Stimulated activated naive CD8-positive, alpha-beta T cell treated with anti-CD3 and anti-CD28 coated beads, Interleukin-15, Interleukin-2, amounts not matched to agents 100 ng/mL and 50 ng/mL, for 24 hours (primary cell): ENCODE measurements around the gene SNAP25.

Source experiments
- H3K27ac Mint-ChIP-seq: one replicate; pipeline ENCODE4 v1.8.0; 2021; ENCODE audit warnings: mild to moderate bottlenecking, mixed read lengths
- H3K27me3 Mint-ChIP-seq: one replicate; pipeline ENCODE4 v1.8.0; 2021; ENCODE audit warnings: mixed read lengths
- H3K36me3 Mint-ChIP-seq: one replicate; pipeline ENCODE4 v1.8.0; 2021; ENCODE audit warnings: low read depth, mixed read lengths
- H3K4me1 Mint-ChIP-seq: one replicate; pipeline ENCODE4 v1.8.0; 2021; ENCODE audit warnings: low read depth, mixed read lengths
- H3K4me3 Mint-ChIP-seq: one replicate; pipeline ENCODE4 v1.8.0; 2021; ENCODE audit warnings: mild to moderate bottlenecking, mixed read lengths
- H3K9me3 Mint-ChIP-seq: one replicate; pipeline ENCODE4 v1.8.0; 2021; ENCODE audit warnings: mixed read lengths

Gene SNAP25

DNA sequence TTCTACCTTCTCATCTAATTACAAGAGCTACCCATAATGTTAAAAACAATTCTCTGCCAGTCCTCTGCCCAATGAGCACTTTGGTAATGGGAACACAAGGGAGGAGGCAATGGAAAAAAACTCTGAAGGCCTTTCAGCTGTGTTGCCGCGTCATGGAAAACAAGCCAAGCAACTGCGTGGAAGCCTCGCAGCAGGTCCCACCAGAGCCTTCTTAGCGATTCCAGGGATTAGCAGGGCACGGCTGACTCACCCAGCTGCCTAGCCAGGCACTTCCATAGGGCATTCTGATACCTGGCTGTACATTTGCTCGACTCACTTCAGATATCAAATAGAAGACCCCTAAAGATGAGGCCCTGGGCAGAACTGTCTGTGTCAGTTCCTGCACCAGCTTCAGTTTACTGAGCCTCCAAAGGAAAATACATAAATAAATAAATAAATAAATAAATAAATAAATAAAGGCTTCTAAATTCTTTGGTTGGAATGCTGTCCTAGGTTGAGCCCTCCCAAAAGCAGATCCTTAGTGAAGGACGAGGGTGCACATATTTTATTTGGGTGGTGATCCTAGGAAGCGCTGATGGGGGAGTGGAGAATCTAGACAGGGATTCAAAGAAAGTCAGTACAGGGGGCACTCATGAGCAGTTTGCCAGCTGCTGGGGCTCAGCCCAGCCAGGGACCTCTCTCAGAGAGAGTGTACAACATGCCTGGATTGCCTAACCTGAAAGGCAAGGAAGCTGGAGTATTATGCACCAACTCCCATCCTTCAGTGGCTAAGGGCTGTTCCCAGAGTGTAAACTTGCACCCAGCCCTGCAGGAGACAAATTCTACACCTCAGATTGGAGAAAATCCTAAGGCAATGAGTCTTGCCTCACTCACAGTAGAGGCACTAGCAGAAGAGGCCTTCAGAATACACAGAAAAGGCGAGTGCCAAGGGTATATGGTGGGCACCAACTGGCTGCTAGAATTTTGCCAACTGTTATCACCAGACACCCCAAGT, 18.2 kb downstream of the SNAP25 start:
- Mint-ChIP-seq H3K27me3 (no peaks in the 10 kb centered on the region), H3K27ac (no peak overlapping the region), H3K36me3 (no peaks in the 10 kb centered on the region), H3K4me3 (no peak overlapping the region), H3K4me1 (no peaks in the 10 kb centered on the region), H3K9me3 (no peaks in the 10 kb centered on the region)

DNA sequence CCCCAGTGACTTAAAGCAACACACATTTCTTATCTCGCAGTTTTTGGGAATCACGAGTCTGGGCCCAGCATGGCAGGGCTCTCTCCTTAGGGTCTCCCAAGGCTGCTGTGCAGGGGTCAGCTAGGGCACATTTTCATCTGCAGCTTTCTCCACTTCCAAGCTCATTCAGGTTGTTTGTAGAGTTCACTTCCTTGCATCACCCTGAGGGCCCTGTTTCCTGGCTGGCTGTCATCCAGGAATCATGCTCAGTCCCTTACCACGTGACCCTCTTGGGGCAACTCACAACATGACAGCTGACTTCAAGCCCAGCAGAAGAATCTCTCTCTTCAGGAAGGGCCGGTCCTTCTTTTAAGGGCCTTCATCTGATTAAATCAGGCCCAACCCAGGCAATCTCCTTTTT, 21.3 kb downstream of the SNAP25 start:
- H3K4me1 Mint-ChIP-seq = no peaks in the 10 kb centered on the region
- H3K9me3 Mint-ChIP-seq = no peaks in the 10 kb centered on the region
- no peaks in the 10 kb centered on the region for H3K36me3 Mint-ChIP-seq
- H3K4me3 Mint-ChIP-seq = no peak overlapping the region
- no peaks in the 10 kb centered on the region for H3K27me3 Mint-ChIP-seq
- H3K27ac Mint-ChIP-seq = no peak overlapping the region

DNA sequence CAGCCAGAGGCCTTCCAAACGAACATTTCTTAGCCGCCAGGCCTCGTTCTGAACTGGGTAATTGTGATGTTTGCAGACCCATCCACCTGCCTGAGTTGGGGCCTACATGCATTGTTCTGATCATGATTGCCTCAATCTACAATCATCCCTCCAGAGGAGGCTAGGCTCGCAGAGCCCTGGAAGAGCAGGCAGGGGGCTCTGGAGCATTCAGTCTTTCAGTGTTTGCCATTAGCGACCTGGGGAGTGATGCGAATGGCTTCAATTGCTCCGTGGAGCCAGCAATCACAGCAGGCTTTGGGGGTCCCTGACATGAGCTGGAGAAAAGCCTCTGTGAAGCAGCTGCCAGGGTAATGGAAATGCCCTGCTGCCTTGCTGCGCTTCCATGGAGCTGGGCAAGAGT, 22.0 kb downstream of the SNAP25 start:
- Mint-ChIP-seq H3K9me3 (no peaks in the 10 kb centered on the region), H3K4me3 (no peak overlapping the region), H3K4me1 (no peaks in the 10 kb centered on the region), H3K27ac (no peak overlapping the region), H3K27me3 (peaks cover 3% of the 10 kb centered on the region), H3K36me3 (no peaks in the 10 kb centered on the region)

DNA sequence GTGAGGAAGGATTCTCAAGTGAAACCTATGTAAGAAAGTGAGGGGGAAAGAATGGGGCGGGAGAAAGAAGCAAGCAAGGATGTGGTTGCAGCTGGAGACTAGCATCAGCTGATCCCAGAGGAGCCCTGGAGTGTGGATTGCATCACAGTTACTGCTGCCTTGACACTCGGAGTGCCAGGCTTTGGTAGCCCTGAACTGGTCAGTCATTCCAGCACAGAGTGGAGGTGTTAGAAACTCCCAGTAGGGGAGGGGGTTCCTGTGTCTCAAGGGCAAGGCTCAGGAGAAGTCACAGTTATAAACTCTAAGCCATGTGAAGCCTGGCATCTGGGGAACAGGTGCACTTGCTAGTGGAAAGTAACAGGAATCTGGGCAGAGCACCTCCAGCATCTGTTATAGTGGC, 23.5 kb downstream of the SNAP25 start:
- H3K9me3 Mint-ChIP-seq = no peaks in the 10 kb centered on the region
- no peak overlapping the region for H3K27ac Mint-ChIP-seq
- H3K4me1 Mint-ChIP-seq = no peaks in the 10 kb centered on the region
- H3K36me3 Mint-ChIP-seq = no peaks in the 10 kb centered on the region
- no peak overlapping the region for H3K4me3 Mint-ChIP-seq
- peaks cover 3% of the 10 kb centered on the region for H3K27me3 Mint-ChIP-seq

DNA sequence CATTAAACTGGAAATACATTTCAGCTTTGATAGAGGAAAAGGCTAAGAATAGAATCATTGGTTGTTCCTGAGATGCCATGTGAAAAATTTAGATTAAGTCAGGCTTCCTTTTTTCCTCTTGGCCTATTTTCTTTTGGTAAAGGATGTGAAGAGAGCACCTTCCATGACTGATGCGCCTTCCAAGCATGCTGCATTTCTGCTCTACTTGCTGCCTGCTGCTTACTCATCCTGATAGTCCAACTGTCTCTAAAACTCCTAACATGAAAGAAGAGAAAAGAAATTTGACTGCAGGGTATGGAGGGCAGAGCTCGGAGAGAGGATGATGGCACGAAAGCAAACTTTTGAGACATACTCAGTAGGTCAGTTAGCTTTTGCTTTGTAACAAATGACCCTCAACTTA, 28.8 kb downstream of the SNAP25 start:
- no peaks in the 10 kb centered on the region for H3K4me1 Mint-ChIP-seq
- H3K9me3 Mint-ChIP-seq = no peaks in the 10 kb centered on the region
- H3K27ac Mint-ChIP-seq = no peak overlapping the region
- no peak overlapping the region for H3K4me3 Mint-ChIP-seq
- H3K27me3 Mint-ChIP-seq = peaks cover 3% of the 10 kb centered on the region
- H3K36me3 Mint-ChIP-seq = no peaks in the 10 kb centered on the region

DNA sequence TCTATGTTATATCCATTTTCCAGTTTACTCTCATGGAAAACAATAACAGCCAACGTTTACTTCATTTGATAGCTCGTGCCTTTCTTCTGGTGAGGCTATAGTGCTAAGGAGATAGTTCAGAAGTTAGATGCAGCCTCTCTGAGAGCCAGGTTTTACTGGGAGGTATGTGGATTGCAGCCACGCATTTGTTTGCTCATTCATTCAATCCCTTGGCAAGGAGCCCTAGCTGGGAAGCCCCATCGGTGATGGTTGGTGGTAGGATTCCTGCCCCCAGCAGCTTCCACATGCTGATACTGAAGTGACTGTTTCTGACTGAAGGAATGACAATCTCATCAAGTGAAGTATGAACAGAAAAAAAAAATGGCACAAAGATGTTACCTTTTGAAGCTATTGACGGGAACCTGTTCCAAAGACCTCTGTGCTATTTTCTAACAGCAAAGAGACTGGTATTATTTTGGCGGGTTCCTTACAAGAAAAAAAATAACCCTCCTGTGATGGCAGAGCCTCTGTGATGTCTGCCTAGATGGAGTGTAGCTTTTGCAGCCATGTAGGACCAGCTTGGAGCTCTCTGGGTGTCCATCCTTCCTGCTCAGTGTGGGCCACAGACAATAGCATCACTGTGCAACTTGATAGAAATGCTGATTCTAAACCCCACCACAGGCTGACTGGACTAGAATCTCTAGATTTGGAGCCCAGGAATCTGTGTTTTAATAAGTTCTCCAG, 30.6 kb downstream of the SNAP25 start:
- Mint-ChIP-seq H3K9me3 (no peaks in the 10 kb centered on the region), H3K4me1 (no peaks in the 10 kb centered on the region), H3K4me3 (no peak overlapping the region), H3K27me3 (peaks cover 3% of the 10 kb centered on the region), H3K27ac (no peak overlapping the region), H3K36me3 (no peaks in the 10 kb centered on the region)

DNA sequence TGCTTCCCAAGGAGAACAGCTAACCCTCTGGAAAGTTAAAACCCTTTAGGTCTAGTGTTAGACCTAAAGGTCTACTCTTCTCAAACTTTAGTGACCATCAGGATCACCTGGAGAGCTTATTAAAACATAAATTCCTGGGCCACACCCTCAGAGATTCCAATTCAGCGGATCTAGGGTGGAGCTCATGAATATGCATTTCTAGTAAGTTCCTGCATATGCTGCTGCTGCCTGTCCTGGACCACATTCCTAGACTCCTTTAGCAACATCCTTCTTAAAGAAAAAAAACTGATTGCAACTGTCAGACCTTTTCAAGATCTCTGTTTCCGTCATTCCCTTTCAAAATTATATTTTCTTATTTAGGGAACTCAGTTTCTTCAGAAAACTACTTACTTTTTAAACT, 31.2 kb downstream of the SNAP25 start:
- H3K4me1 Mint-ChIP-seq = no peaks in the 10 kb centered on the region
- H3K27me3 Mint-ChIP-seq = peaks cover 4% of the 10 kb centered on the region
- no peak overlapping the region for H3K27ac Mint-ChIP-seq
- no peaks in the 10 kb centered on the region for H3K9me3 Mint-ChIP-seq
- no peaks in the 10 kb centered on the region for H3K36me3 Mint-ChIP-seq
- H3K4me3 Mint-ChIP-seq = no peak overlapping the region

DNA sequence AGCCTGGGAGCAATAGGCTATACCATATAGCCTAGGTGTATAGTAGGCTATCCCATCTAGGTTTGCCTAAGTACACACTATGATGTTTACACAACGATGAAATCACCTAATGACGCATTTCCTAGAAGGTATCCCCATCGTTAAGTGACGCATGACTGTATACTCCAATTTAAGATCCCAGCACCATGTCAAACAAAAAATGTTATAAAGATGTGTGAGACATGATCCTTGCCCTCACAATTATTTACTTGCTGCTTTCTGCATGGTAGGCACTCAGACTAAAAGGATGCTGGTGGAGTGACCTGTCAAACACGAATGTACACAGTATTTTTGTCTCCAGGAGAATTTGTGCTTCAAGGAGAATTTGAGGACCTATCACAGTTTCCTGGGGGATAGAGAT, 32.3 kb downstream of the SNAP25 start:
- Mint-ChIP-seq H3K36me3 (no peaks in the 10 kb centered on the region), H3K4me1 (no peaks in the 10 kb centered on the region), H3K27ac (no peak overlapping the region), H3K4me3 (no peak overlapping the region), H3K27me3 (peaks cover 6% of the 10 kb centered on the region), H3K9me3 (no peaks in the 10 kb centered on the region)

DNA sequence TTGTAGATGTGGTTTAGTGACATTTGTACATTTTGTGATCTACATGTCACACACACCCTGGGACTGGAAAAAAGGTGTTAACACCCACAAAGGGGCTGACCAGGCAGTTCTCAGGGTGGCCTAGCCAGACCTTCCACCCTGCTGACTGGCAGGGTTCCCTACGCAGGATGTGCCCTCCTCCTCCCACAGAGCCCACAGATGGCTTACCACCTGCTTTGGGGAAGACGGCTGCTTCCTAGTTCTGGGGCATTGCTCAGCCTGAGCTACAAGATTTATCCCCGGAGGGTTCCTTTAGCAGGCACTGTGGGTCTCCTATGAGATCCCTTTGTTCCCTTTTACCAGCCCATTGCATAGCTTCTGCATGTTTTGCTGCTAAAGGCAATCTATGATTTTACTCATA, 35.1 kb downstream of the SNAP25 start:
- Mint-ChIP-seq H3K36me3 (no peaks in the 10 kb centered on the region), H3K4me1 (no peaks in the 10 kb centered on the region), H3K27me3 (peaks cover 6% of the 10 kb centered on the region), H3K27ac (no peak overlapping the region), H3K4me3 (no peak overlapping the region), H3K9me3 (no peaks in the 10 kb centered on the region)

DNA sequence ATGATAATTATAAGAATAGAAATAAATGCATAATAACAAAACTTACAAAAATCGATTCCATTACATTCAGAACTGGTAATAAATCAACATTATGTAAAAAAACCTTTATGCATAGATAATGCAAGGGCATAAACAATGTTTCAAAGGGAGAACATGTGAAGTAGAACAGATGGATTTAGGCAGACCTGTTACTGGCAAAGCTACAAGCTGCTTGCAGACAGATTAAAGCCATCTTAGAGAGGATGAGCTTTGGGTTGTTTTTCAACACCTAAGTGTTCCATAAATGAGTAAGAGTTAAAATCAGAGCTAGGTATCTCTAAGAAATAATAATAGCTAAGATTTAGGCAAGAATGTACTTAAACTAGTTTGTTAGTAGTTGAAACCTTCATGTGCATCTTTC, 37.2 kb downstream of the SNAP25 start:
- Mint-ChIP-seq H3K9me3 (no peaks in the 10 kb centered on the region), H3K4me1 (no peaks in the 10 kb centered on the region), H3K27me3 (peaks cover 6% of the 10 kb centered on the region), H3K4me3 (no peak overlapping the region), H3K36me3 (no peaks in the 10 kb centered on the region), H3K27ac (no peak overlapping the region)

DNA sequence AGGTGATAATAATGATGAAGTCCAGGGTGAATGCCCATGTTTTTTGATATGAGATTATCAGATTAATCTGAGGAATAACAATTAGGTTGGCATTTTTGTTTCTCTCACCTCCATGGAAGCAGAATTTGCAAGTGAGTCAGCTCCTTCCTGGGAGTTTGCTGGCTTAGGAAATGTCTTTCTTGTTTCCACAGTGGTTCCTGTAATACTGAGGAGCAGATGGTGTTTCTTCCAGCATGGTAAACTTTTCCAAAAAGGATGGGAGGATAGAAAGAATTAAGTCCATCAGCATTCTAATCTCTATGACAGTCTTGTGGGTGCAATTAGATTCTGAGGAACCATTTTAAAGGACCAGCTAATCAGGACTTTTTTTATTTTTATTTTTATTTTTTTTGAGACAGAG, 40.5 kb downstream of the SNAP25 start:
- no peak overlapping the region for H3K27ac Mint-ChIP-seq
- no peak overlapping the region for H3K4me3 Mint-ChIP-seq
- peaks cover 6% of the 10 kb centered on the region for H3K27me3 Mint-ChIP-seq
- no peaks in the 10 kb centered on the region for H3K9me3 Mint-ChIP-seq
- no peaks in the 10 kb centered on the region for H3K4me1 Mint-ChIP-seq
- H3K36me3 Mint-ChIP-seq = no peaks in the 10 kb centered on the region

DNA sequence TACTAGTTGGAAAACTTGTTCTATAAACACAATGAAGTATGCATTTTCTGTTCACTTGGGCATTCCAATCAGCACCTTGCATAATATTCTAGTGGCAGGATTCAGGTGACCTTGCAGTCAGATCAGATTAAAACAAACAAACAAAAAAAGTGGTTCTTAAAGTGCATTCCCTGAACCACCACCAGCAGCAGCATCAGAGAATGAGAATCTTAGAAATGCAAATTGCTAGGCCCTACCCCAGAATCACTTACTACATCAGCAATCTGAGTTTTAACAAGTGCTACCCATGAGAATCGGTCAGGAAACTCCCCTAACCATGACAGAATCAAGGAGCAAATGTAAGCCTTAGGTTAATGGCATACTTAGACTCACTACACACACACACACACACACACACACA, 41.7 kb downstream of the SNAP25 start:
- H3K27ac Mint-ChIP-seq = no peak overlapping the region
- H3K9me3 Mint-ChIP-seq = no peaks in the 10 kb centered on the region
- peaks cover 4% of the 10 kb centered on the region for H3K27me3 Mint-ChIP-seq
- H3K36me3 Mint-ChIP-seq = no peaks in the 10 kb centered on the region
- H3K4me1 Mint-ChIP-seq = no peaks in the 10 kb centered on the region
- no peak overlapping the region for H3K4me3 Mint-ChIP-seq

DNA sequence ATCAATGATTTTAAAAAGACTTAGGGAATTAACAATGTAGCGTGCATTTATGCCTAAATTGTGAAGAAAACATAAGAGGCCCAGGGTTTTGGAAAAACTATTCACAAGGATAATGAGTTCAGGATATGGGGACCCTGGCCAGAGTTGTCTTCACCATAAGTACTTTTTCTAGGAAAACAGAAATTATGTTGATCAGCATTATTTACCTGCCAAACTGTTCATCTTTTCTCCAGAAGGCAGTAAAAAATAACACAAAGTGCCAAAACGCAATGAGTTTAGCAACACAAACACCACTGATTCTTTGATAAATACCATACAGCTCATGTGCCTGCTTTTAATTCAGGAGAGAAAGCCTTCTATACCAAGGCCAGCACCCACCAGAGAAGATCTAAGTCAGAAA, 43.1 kb downstream of the SNAP25 start:
- H3K27ac Mint-ChIP-seq = no peak overlapping the region
- H3K9me3 Mint-ChIP-seq = no peaks in the 10 kb centered on the region
- no peak overlapping the region for H3K4me3 Mint-ChIP-seq
- no peaks in the 10 kb centered on the region for H3K36me3 Mint-ChIP-seq
- H3K27me3 Mint-ChIP-seq = no peaks in the 10 kb centered on the region
- no peaks in the 10 kb centered on the region for H3K4me1 Mint-ChIP-seq

DNA sequence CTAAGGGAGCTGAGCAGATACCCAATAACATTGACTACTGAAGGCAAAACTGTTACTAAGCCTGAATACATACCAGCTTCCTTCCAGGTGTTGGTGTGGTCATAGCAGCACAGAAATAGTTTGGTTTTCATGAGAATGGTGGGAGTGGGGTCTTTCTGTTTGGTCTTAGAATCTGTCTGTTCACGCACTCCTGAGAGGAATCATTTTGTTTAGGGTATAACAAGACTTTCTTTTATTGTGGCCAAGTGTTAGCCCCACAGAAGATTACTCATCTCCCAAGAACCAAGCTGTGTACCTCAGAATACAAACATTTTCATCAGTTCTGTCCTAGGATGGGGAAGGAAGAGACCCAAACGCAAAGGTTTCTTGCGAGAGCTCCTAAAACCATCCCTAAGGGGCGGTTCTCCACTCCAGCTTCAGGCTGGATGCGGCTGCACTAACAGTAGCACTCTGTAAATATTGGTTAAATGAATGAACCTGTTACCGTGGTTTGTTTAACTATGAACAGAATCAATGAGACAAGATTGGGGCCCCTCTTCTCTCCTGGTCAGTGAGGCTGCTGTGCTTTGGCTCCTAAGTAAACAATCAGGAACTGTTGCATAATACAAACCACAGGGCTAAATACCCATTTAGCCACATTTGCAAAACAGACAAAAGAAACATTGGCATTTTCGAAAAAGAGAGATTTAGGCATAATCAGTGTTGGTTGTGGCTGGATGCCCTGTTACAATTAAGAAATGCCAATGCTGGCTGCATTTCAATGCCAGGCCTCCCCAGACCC, 44.9 kb downstream of the SNAP25 start:
- Mint-ChIP-seq H3K27ac (no peak overlapping the region), H3K36me3 (no peaks in the 10 kb centered on the region), H3K27me3 (no peaks in the 10 kb centered on the region), H3K4me3 (no peak overlapping the region), H3K4me1 (no peaks in the 10 kb centered on the region), H3K9me3 (no peaks in the 10 kb centered on the region)

DNA sequence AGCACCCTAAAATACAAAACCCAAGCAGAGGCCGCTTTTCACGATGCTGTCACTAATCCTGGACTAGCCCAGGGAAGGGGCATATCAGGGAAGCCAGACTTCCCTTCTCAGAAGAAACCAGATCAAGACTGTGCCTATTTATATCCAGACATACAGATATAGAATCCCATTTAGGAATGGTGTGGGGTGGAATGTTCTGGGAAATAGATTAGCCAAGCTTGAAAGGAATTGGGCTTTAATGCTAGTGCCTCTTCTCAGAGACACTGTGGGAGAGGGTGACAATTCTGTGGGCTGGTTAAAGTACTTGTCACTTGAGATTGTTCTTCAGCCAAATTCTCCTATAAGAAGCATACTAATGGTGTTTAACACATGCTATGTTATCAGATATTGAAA, 45.5 kb downstream of the SNAP25 start:
- Mint-ChIP-seq H3K27me3 (no peaks in the 10 kb centered on the region), H3K27ac (no peak overlapping the region), H3K4me1 (no peaks in the 10 kb centered on the region)

More for the DNA sequence above, 45.5 kb downstream of the SNAP25 start:
- H3K4me3 Mint-ChIP-seq = no peak overlapping the region
- H3K9me3 Mint-ChIP-seq = no peaks in the 10 kb centered on the region
- H3K36me3 Mint-ChIP-seq = no peaks in the 10 kb centered on the region
